ENCODE results near the gene PACC1. TPM values are rescaled to one million over a fixed set of nuclear protein-coding genes. Genes with fewer than 3 reads are reported as not detected.
A peak's percentile ranks its signal among the peaks of the same experiment; 100 is the strongest.

PACC1 gene
- total and polyA plus RNA-seq, 3 donors from 2014 or later: 10.2 to 15.9 (median 13.4) TPM

DNA sequence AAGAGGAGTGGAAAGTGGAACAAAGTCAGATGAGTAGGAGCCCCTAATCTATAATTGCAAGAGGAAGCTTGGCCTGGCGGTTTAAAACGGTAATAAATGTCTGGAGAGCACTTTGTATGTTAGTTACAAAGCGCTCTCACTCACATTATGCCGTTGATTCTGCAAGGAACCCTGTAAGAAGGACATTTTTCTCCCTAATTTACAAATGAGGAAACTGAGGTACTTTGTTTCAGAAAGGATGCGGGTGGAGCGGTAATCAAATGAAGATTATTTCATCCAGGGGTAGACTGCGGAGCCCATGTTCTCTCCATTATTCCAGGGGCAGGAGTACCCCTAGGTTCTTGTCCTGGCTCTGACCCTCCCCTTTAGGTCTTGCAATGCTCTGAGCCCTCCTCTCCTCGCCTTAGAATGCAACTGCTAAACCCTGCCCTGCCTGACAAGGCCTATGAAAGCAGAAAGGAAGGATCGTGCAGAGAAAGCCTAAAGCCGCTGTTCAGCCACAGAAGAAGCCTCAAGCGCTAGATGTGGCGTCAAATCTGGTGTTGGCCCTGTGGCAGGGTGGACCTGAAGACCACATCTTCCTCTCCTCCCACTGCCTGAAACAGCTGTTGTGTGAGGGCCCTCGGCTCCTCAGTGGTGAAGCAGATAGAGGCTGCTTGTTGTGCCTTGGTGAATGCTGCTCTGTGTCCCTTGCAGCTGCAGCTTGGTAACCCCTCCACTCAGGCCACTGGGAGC is 588 bp upstream of the PACC1 start:
- no peak for DNase-seq
- H3K27ac ChIP-seq: peak overlapping the region in 1 of 2 donors; percentile 47
- intact Hi-C loops (cut with DNase I; ENCODE audit: low total_unique reads): no loop called here
- whole genome bisulfite sequencing, 2 donors: 37 to 57% methylated on average over 12 to 13 of the region's 13 CpGs
- H3K27me3 ChIP-seq: no peaks in the 10 kb centered on the region
- TF ChIP-seq, protein P1, sequence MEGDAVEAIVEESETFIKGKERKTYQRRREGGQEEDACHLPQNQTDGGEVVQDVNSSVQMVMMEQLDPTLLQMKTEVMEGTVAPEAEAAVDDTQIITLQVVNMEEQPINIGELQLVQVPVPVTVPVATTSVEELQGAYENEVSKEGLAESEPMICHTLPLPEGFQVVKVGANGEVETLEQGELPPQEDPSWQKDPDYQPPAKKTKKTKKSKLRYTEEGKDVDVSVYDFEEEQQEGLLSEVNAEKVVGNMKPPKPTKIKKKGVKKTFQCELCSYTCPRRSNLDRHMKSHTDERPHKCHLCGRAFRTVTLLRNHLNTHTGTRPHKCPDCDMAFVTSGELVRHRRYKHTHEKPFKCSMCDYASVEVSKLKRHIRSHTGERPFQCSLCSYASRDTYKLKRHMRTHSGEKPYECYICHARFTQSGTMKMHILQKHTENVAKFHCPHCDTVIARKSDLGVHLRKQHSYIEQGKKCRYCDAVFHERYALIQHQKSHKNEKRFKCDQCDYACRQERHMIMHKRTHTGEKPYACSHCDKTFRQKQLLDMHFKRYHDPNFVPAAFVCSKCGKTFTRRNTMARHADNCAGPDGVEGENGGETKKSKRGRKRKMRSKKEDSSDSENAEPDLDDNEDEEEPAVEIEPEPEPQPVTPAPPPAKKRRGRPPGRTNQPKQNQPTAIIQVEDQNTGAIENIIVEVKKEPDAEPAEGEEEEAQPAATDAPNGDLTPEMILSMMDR (IDR thresholded peaks at IDR 0.05): no peak
- no peak for TF ChIP-seq POLR2A (IDR thresholded peaks at IDR 0.05)
- no peaks in the 10 kb centered on the region for H3K36me3 ChIP-seq (ENCODE audit: low read depth, missing control alignments)
- H3K4me3 ChIP-seq: peak overlapping the region; percentile 66 to 86
- H3K4me1 ChIP-seq: peaks cover 7% of the 10 kb centered on the region
- no peaks in the 10 kb centered on the region for H3K9me3 ChIP-seq

- intact Hi-C loops (cut with DNase I; ENCODE audit: low total_unique reads): no loop called here
- TF ChIP-seq, protein P1 (IDR thresholded peaks at IDR 0.05): no peak
- TF ChIP-seq POLR2A (IDR thresholded peaks at IDR 0.05): no peak
- H3K27me3 ChIP-seq: no peaks in the 10 kb centered on the region
- WGBS, 2 donors: 5 to 7% methylated on average over 21 of the region's 21 CpGs
- DNase-seq: peak; percentile 24
- H3K4me3 ChIP-seq: peak overlapping the region; percentile 66 to 86
- H3K36me3 ChIP-seq (ENCODE audit: low read depth, missing control alignments): no peaks in the 10 kb centered on the region
- H3K4me1 ChIP-seq: peaks cover 7% of the 10 kb centered on the region
- H3K9me3 ChIP-seq: no peaks in the 10 kb centered on the region
- peak overlapping the region in 1 of 2 donors; percentile 7 for H3K27ac ChIP-seq
These were observed 771 bp downstream of the PACC1 start for GRCh38 chr1:212413902-212414327.

DNA sequence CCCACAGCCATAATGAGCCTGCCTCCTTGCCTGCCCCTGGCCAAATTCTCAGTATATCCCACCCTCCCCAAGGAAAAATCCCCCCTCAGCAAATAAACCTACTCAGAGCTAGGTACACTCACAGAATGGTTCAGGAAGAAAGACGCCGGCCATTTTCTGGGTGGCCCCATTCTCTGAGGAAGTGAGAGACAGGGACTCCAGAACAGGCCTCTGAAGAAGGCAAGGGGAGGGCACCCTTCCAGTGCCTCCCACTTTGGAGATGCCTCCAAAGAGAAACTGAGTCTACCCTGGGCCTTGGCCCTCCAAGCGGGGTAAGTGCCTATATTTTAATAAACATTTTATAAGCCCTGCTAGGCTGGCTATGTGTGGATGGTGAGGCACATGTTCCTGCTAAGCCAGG is 2.3 kb downstream of the PACC1 start:
- Histone ChIP-seq H3K9me3 (no peaks in the 10 kb centered on the region), H3K4me1 (peaks cover 7% of the 10 kb centered on the region), H3K36me3 (ENCODE audit: low read depth, missing control alignments) (no peaks in the 10 kb centered on the region), H3K27ac (no peak overlapping the region), H3K4me3 (no peak overlapping the region), H3K27me3 (no peaks in the 10 kb centered on the region)
- 89 to 91% methylated on average over 3 of the region's 3 CpGs for WGBS, 2 donors
- intact Hi-C loops (cut with DNase I; ENCODE audit: low total_unique reads): no loop called here
- TF ChIP-seq, protein P1 (IDR thresholded peaks at IDR 0.05): no peak
- no peak for TF ChIP-seq POLR2A (IDR thresholded peaks at IDR 0.05)
- no peak for DNase-seq

DNA sequence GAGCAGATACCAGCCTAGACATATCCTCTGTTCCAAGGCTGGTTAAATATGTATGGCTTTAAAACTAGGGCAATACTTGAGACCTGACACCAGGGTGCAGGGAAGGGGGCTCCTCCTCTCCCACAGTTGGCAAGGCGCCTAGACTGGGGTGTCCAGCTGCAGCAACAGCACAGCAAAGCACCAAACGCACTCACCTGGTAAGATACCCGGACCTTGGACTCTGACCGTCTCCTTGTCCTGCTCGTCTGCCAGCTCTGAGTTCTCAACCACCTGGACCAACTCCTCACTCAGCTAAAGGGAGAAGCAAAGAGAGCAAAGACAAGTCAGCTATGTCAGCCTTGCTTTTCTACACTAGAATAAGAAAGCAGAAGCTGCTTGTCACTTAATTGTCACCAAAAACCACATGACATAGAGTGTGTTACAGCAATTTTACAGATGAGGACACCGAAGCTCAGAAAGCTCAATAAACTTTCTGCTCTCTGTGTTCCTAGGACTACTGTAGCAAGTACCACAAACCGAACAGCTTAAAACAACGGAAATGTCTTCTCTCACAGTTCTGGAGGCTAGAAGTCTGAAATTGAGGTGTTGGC is 4.4 kb downstream of the PACC1 start:
- H3K27me3 ChIP-seq: no peaks in the 10 kb centered on the region
- 95 to 97% methylated on average over 8 of the region's 8 CpGs for WGBS, 2 donors

More for the DNA sequence above, 4.4 kb downstream of the PACC1 start:
- Histone ChIP-seq H3K27ac (no peak overlapping the region), H3K4me1 (peaks cover 7% of the 10 kb centered on the region), H3K9me3 (no peaks in the 10 kb centered on the region), H3K4me3 (no peak overlapping the region), H3K36me3 (ENCODE audit: low read depth, missing control alignments) (no peaks in the 10 kb centered on the region)
- intact Hi-C loops (cut with DNase I; ENCODE audit: low total_unique reads): no loop called here
- DNase-seq: no peak
- no peak for TF ChIP-seq POLR2A (IDR thresholded peaks at IDR 0.05)
- TF ChIP-seq, protein P1 (IDR thresholded peaks at IDR 0.05): no peak

Measured in testis (tissue), 3 donors.